PC-3 (cell line): ENCODE data around the gene MBTPS2. TPM values are rescaled to one million over a fixed set of nuclear protein-coding genes. Genes with fewer than 3 reads are reported as not detected.

Experiments
- ATAC-seq: fragments of 200-7000 bp; cut with Tn5 transposase; 2 replicates; pipeline ENCODE4 v1.9.1; 2020; ENCODE audit warnings: mild to moderate bottlenecking, moderate library complexity
- Bru-seq: library from RNA; stranded (reverse); fragments of 400-500 nt; gene quantifications from one replicate; lab custom pipeline; 2021; lab: Mats Ljungman, UMichigan
- BruChase-seq, 2 experiments: library from RNA; stranded (reverse); fragments of 400-500 nt; gene quantifications; one replicate each; lab custom pipeline; 2021; lab: Mats Ljungman, UMichigan
- BruUV-seq: library from RNA; stranded (reverse); fragments of 400-500 nt; replicated peaks from 2 replicates; lab custom pipeline; 2021; lab: Mats Ljungman, UMichigan
- CTCF ChIA-PET: fragments of 300-600 bp; sonication (Branson Sonifier 250); formaldehyde crosslinking; loops from one replicate; lab custom pipeline; 2022; ENCODE audit warnings: antibody characterized with exemption; lab: Charles Lee
- POLR2A ChIA-PET: fragments of 300-600 bp; sonication (Branson Sonifier 250); formaldehyde crosslinking; loops from one replicate; lab custom pipeline; 2022; ENCODE audit warnings: antibody characterized with exemption; ENCODE audit not compliant: unreplicated experiment; lab: Charles Lee
- DNase-seq: peaks from one replicate; pipeline ENCODE4 v3.0.0-alpha.2; 2015
- H2AFZ ChIP-seq: fragments of 300-600 bp; sonication (generic); 2 replicates; pipeline ENCODE4 v1.6.0; 2016; ENCODE audit warnings: antibody characterized with exemption, low read length
- H3F3A ChIP-seq: fragments of 300-600 bp; sonication (generic); one replicate; pipeline ENCODE4 v1.6.0; 2017; ENCODE audit warnings: antibody characterized with exemption, low read length, control low read depth, mild to moderate bottlenecking; ENCODE audit not compliant: unreplicated experiment
- H3K27ac ChIP-seq: fragments of 300-600 bp; sonication (generic); 2 replicates; pipeline ENCODE4 v1.5.1; 2016; ENCODE audit warnings: mild to moderate bottlenecking, low read length
- H3K27me3 ChIP-seq: fragments of 300-600 bp; sonication (generic); 2 replicates; pipeline ENCODE4 v1.6.1; 2016; ENCODE audit warnings: low read length, mixed read lengths
- H3K36me3 ChIP-seq: fragments of 300-600 bp; sonication (generic); 2 replicates; pipeline ENCODE4 v1.6.1; 2016; ENCODE audit warnings: low read depth, mixed run types, low read length, mixed read lengths
- H3K4me1 ChIP-seq: fragments of 300-600 bp; sonication (generic); 2 replicates; pipeline ENCODE4 v1.5.1; 2016; ENCODE audit warnings: low read length; ENCODE audit not compliant: insufficient read depth
- H3K4me2 ChIP-seq: fragments of 300-600 bp; sonication (generic); 2 replicates; pipeline ENCODE4 v1.6.0; 2016; ENCODE audit warnings: low read length
- H3K4me3 ChIP-seq: fragments of 300-600 bp; sonication (generic); 2 replicates; pipeline ENCODE4 v1.5.1; 2016; ENCODE audit warnings: mild to moderate bottlenecking, low read length, mixed read lengths
- H3K79me2 ChIP-seq: fragments of 300-600 bp; sonication (generic); 2 replicates; pipeline ENCODE4 v1.6.1; 2017; ENCODE audit warnings: low read length, mixed read lengths
- H3K9ac ChIP-seq: fragments of 300-600 bp; sonication (generic); 2 replicates; pipeline ENCODE4 v1.6.0; 2016; ENCODE audit warnings: mild to moderate bottlenecking, low read length
- H3K9me2 ChIP-seq: fragments of 300-600 bp; sonication (generic); replicated peaks from 2 replicates; pipeline ENCODE4 v1.6.1; 2016; ENCODE audit warnings: mixed run types, low read length, mixed read lengths
- H3K9me3 ChIP-seq: fragments of 300-600 bp; sonication (generic); 2 replicates; pipeline ENCODE4 v1.6.1; 2016; ENCODE audit warnings: low read length, mixed read lengths
- H4K20me1 ChIP-seq: fragments of 300-600 bp; sonication (generic); 2 replicates; pipeline ENCODE4 v1.6.1; 2016; ENCODE audit warnings: low read length, mixed read lengths
- EZH2 ChIP-seq: fragments of 300-600 bp; sonication (generic); IDR thresholded peaks from one replicate; pipeline ENCODE4 v1.6.1; 2017; ENCODE audit warnings: antibody characterized with exemption, mild to moderate bottlenecking, low read length; ENCODE audit not compliant: unreplicated experiment
- EZH2phosphoT487 ChIP-seq: fragments of 300-600 bp; sonication (generic); IDR thresholded peaks from 2 replicates; pipeline ENCODE4 v1.6.1; 2018; ENCODE audit warnings: mild to moderate bottlenecking, antibody characterized with exemption, low read length, borderline replicate concordance
- intact Hi-C: fragments of 100-400 bp; cut with micrococcal nuclease; formaldehyde crosslinking; loops from 2 replicates; pipeline ENCODE4 v1.9.0; 2023
- long read RNA-seq: library from polyadenylated mRNA; unstranded; transcript quantifications from one replicate; pipeline ENCODE4 v2.0.0, GENCODE V29; 2021; ENCODE audit not compliant: unreplicated experiment
- total RNA-seq: library from RNA; depleted of rRNA; stranded (reverse); fragments of >200 nt; gene quantifications from 2 replicates; pipeline ENCODE4 v1.2.3, GENCODE V29; 2014; rRNA removed
- TF ChIP-seq, protein P1 (sequence below): fragments of 300-600 bp; sonication (generic); conservative IDR thresholded peaks from 2 replicates; pipeline ENCODE4 v1.5.1; 2017; ENCODE audit warnings: antibody characterized with exemption, low read depth, mild to moderate bottlenecking, low read length

The MBTPS2 gene
- total RNA-seq (5.8 and 9.7 TPM in 2 replicates), Bru-seq, nascent RNA (percentile 73 among the genes with signal in this experiment), BruChase-seq, experiment 1, labeled RNA remaining after a 6-hour chase (percentile 75 among the genes with signal in this experiment), BruChase-seq, experiment 2, labeled RNA remaining after a 2-hour chase (percentile 71 among the genes with signal in this experiment)
- long read RNA-seq, full-length matches to known transcripts, result 115 of 139 reads
- long read RNA-seq, partial matches to known transcripts, result 9 of 139 reads
- long read RNA-seq, other reads (novel, unspliced or antisense), result 15 of 139 reads

DNA sequence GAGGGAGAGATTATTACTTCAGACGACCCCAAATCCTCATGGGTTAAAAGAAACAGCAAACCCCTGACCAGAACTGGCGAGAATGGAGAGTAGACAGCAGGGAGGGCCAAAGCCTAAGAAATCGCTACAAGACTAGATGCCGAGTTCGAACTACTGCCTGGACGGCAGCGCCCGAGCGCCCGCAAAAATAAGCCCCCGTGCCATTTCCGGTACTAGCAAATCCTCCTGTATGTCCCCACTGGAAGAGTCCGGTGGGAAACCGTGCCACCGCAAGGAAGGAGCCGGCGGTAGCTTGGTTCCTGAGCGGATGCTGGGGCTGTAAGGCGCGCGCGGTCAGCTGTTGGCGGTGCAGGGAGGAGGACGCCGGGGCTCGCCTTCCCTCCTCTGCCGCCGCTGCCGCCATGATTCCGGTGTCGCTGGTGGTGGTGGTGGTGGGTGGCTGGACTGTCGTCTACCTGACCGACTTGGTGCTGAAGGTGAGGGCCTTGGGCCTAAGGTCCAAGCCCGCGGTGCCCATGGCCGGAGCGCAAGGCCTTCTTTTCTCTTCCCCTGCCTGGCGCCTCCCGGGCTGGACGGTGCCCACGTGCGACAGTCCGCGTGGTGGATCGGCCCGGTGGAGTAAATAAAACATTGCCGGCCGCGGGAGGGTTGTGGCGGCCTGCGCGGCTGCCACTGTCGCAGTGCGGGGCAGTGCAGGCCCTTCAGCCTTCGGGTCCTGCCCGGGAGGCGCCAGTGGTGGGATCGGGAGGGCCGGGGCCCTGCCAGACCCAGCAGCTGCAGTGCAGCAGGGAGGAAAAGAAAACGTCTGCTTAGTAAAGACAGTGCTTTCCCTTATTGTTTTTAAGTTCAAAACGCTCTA lies at the start of gene MBTPS2:
Gene MBTPS2 (plus strand): TSS at position 284 of the 859 bp plus-strand sequence. CDS start 118 bp downstream, at position 402.
- H3K9me3 ChIP-seq, result no peaks in the 10 kb centered on the region
- intact Hi-C loops, result loop anchor here (1.0 to 10.0 kb wide), 2 partner anchors 135 to 1305 kb away; no protein-coding TSS in a partner anchor
- H3K27me3 ChIP-seq, result no peaks in the 10 kb centered on the region
- ATAC-seq, result peak; percentile 82
- H3F3A ChIP-seq, result no peaks in the 10 kb centered on the region
- peak within 1 kb of the TSS; percentile 99 for H3K9ac ChIP-seq
- H3K79me2 ChIP-seq, result peaks cover 19% of the 10 kb centered on the region
- ChIA-PET POLR2A (interaction anchor here (0.7 kb wide), 1 partner anchor 677 kb away, joined by 3 read pairs; no protein-coding TSS in a partner anchor), CTCF (interaction anchor here (0.7 kb wide), 1 partner anchor 136 kb away, joined by 4 read pairs; no protein-coding TSS in a partner anchor)
- no TSS peak for BruUV-seq
- H3K36me3 ChIP-seq, result no peaks in the 10 kb centered on the region
- H3K27ac ChIP-seq, result peak within 1 kb of the TSS; percentile 46; the same call in 1 of the 2 replicates
- peak within 1 kb of the TSS; percentile 94 for H3K4me2 ChIP-seq
- H3K4me1 ChIP-seq, result peaks cover 12% of the 10 kb centered on the region; the same call in 1 of the 2 replicates
- H3K9me2 ChIP-seq, result no peaks in the 10 kb centered on the region
- TF ChIP-seq EZH2phosphoT487 (no peak), EZH2 (no peak)
- TF ChIP-seq, protein P1, sequence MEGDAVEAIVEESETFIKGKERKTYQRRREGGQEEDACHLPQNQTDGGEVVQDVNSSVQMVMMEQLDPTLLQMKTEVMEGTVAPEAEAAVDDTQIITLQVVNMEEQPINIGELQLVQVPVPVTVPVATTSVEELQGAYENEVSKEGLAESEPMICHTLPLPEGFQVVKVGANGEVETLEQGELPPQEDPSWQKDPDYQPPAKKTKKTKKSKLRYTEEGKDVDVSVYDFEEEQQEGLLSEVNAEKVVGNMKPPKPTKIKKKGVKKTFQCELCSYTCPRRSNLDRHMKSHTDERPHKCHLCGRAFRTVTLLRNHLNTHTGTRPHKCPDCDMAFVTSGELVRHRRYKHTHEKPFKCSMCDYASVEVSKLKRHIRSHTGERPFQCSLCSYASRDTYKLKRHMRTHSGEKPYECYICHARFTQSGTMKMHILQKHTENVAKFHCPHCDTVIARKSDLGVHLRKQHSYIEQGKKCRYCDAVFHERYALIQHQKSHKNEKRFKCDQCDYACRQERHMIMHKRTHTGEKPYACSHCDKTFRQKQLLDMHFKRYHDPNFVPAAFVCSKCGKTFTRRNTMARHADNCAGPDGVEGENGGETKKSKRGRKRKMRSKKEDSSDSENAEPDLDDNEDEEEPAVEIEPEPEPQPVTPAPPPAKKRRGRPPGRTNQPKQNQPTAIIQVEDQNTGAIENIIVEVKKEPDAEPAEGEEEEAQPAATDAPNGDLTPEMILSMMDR, result peak; percentile 24; the same call in 1 of the 2 replicates
- H4K20me1 ChIP-seq, result no peaks in the 10 kb centered on the region
- peak within 1 kb of the TSS; percentile 82 for H3K4me3 ChIP-seq
- DNase-seq, result peak; percentile 85
- H2AFZ ChIP-seq, result peak within 1 kb of the TSS; percentile 99

- CTCF ChIA-PET, result interaction anchor here (0.7 kb wide), 1 partner anchor 173 kb away, joined by 3 read pairs; no protein-coding TSS in a partner anchor
- H3K27ac ChIP-seq, result peak overlapping the region; percentile 58
- H2AFZ ChIP-seq, result no peak overlapping the region
- no peaks in the 10 kb centered on the region for H3K9me3 ChIP-seq
- POLR2A ChIA-PET, result interaction anchor here (0.6 kb wide), 1 partner anchor 160 kb away, joined by 4 read pairs; no protein-coding TSS in a partner anchor
- H3K4me3 ChIP-seq, result no peak overlapping the region
- peak overlapping the region; percentile 57 for H3K4me2 ChIP-seq
- H3K36me3 ChIP-seq, result no peaks in the 10 kb centered on the region
- H3F3A ChIP-seq, result no peaks in the 10 kb centered on the region
- H3K9ac ChIP-seq, result no peak overlapping the region
- no peaks in the 10 kb centered on the region for H3K9me2 ChIP-seq
- no peak for TF ChIP-seq EZH2
- TF ChIP-seq, protein P1, result no peak
- TF ChIP-seq EZH2phosphoT487, result no peak
- H3K79me2 ChIP-seq, result no peaks in the 10 kb centered on the region
- peak; percentile 85 for DNase-seq
- BruUV-seq, result no TSS peak
- H3K27me3 ChIP-seq, result no peaks in the 10 kb centered on the region
- ATAC-seq, result peak; percentile 85
- H3K4me1 ChIP-seq, result peaks cover 34% of the 10 kb centered on the region
- no peaks in the 10 kb centered on the region for H4K20me1 ChIP-seq
- intact Hi-C loops, result no loop called here
Observed at GRCh38 chrX:21798677-21799219, 40.7 kb upstream of the MBTPS2 start.
